RPMI7951 (cell line): ENCODE data around the gene AGAP2. TPM values are rescaled to one million over a fixed set of nuclear protein-coding genes. Genes with fewer than 3 reads are reported as not detected.

Experiments used
- DNase-seq: peaks from one replicate; pipeline ENCODE4 v3.0.0-alpha.2; 2012; ENCODE audit warnings: low read depth
- total RNA-seq: library from RNA; depleted of rRNA; stranded (reverse); fragments of >200 nt; shearing (Covaris generic); gene quantifications from 2 replicates; pipeline ENCODE4 v1.2.3, GENCODE V29; 2014

The AGAP2 gene
- total RNA-seq, 1 experiment from 2014 or later: 0.72 TPM

DNA sequence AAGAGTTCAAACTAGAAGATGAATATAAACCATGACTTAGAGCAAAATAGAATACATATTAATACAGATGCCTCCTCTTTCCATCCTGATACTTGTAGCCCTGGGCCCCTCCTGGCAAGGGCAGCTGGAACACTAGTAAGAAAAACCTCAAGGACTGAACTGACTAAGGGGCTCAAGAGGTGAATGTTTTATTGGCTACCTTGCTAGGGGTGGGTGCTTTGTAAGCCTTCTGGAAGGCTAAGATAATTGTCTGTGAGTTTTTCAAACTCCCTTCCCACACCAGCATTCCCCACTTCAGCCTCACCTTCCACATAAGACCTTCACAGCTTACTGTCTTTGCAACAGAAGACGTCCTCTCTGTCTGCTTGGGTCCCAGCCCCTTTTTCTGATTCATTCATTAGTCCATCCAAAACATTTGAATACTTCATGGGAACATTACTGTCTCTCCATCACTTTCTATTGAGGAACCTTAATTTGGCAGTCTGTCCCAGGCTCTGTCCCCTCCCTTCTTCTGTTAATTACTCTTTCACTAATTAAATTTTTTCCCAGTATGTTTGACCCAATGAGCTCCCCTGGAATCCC lies 15.3 kb upstream of the AGAP2 start:
- DNase-seq: no peak

DNA sequence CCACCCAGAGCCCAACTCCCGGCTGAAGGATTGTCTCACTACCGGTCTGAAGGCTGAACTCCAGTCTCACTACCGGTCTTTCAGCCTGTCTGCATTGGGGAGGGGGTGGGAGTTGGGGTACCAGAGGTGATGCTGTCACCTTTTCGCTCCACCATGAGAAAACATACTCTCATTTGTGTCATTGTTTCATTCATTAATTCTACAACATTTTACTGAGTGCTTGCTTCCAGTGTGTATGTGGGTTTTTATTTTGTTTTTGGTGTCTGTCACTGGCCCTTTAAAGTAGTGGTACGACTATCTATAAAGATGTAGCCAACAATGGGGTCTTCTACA lies 14.1 kb upstream of the AGAP2 start:
- DNase-seq: no peak

DNA sequence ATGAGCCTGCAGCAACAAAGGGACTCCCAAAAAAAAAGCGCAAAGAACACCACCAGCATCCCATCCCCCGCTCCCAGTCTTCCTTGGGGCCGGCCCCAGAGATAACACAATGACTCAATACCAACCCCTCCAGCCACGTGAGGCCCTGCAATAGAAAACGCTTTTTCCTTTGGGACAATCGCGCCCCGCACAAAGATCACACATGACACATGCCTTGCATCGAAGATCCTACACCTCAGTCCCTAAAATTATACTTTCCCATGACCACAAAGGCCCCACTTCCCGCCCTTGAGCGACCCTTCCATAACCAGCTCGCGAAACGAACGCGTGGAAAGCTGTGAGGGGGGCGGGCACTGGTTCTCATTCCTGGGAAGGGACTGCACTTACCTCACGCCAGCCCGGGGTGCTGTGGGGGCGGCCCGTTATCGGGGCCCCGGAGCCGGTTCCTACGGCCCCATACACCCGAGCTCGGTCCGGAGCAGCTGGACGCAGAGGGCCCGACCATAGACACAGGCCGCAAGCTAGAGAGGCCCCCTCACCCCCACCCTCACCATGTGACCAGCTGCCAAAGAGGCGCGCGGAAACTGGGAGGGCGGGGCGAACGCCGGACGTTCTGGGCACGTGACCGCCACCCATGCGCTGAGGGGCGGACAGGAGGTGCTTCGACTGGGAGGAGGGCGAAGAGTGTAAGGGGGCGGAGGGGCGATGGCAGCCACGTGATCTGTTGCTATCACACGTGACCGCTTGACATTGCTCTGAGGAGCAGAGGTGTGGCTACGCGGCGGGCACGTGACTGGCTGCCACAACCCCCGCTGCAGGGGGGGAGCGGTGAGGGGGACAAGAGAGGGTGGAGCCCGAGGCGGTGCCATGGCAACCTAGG lies 13.5 kb upstream of the AGAP2 start, which contains the start of gene CDK4:
TSS of gene CDK4 (minus strand) at position 523 of the 880 bp plus-strand sequence. CDS start 593 bp downstream, outside the sequence.
- peak; percentile 99 for DNase-seq

DNA sequence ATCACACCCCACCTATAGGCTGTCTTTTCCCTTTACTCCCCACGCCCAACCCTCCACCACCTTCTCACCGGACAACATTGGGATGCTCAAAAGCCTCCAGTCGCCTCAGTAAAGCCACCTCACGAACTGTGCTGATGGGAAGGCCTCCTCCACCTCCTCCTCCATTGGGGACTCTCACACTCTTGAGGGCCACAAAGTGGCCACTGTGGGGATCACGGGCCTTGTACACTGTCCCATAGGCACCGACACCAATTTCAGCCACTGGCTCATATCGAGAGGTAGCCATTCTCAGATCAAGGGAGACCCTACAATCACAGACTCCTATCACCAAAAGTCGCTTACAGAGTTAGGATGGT lies 12.9 kb upstream of the AGAP2 start:
- DNase-seq: no peak

DNA sequence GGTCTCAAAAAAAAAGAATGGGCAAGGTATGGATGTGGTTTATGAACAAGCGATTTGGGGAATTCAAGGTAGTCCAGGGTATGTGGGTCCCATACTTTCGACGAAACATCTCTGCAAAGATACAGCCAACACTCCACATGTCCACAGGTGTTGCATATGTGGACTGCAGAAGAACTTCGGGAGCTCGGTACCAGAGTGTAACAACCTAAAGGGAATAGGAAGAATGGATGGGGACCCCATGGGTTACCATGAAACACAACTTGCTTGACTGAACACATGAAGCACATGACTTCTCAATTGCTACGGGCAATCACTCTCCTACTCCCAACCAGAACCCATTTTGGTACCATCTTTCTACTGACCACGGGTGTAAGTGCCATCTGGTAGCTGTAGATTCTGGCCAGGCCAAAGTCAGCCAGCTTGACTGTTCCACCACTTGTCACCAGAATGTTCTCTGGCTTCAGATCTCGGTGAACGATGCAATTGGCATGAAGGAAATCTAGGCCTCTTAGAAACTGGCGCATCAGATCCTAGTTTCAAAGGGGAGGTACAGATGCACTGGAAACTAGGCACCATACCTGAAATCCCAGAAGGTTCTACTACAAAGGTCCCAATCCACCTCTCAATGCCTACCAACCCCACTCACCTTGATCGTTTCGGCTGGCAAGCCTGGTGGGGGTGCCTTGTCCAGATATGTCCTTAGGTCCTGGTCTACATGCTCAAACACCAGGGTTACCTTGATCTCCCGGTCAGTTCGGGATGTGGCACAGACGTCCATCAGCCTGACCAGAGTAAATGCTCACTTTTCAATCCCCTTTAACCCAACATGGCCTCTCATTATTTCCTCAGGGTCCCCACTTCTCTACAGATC lies 12.3 kb upstream of the AGAP2 start:
- DNase-seq: no peak

DNA sequence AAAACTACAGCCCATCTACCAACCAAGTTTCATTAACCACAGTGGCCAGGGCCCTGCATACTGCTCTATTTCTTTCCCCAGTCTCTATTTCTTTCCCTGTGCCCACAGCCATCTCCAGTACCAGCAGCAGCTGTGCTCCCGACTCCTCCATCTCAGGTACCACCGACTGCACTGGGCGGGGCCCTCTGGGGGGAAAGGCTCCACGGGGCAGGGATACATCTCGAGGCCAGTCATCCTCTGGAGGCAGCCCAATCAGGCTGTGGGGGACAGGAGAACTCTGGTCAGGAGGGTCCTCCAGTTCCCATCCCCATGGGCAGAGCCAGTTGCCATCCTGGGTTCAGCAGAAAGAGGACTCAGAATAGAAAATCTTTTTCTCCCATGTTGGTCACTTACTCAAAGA lies 10.5 kb upstream of the AGAP2 start:
- no peak for DNase-seq

DNA sequence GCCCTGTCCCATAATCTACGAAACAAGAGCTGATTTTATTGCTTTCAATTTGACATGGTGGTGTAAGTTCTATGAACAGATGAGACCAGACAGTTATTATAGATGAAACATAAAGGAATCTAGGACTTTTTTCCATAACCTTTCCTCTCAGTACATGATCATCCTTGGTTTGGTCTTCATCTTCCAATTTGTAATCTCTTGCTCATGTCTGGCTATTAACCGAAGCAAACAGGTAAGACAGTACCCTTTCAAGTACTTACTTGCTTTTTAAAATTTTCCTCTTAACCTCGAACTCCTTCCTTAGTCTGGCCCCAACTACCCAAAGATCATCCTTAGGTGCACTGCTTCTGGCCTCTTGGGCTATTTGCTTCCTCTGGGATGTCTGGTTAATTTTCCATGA lies 7.5 kb upstream of the AGAP2 start:
- DNase-seq: no peak

DNA sequence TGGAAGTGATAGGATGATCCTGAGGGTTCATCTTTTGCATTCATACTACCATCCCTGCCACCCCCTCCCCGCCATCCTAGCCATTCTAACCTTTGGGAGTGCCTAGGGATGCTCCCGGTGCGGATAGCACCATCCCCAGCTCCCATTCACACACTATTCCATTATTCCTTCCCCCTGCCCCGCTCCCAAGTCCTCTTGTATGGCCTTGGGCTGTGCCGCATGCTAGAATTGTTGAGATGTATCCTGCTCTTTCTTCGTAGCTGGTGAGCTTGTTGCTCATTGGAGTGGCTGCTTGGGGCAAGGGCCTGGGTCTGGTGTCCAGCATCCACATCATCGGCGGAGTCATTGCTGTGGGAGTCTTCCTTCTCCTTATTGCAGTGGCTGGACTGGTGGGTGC lies 6.9 kb upstream of the AGAP2 start:
- DNase-seq: no peak

DNA sequence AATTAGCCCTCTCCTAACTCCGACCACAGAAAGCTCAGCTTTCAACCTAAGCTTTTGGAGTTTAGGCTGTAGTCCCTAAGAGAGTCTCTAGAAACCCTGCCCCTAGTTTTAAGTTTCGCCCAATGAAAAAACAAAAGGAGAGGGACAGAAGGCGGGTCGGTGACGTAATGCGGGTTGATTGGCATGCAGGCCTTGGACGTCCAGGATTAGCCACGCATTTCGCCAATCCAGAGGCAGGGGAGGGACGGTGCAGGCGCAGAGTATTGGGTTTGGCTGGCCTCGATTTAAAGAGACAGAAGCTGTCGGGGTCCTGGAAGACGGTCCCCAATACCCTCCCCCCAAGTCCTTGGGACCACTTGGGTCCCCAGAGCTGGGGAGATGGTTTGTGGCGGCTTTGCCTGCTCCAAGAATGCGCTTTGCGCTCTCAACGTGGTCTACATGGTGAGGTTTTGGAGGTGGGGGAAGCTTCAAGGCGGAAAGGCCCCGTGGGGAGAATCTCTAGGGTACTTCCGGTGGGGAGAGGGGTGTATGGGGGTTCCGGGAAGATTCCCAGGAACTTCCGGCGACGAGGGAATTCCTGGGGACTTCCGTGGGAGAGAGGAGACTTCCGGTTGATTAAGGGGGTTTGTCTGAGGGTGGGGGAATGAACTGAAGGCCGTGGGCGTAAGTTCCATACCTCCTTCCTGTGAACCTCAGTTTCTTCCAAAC lies 6.4 kb upstream of the AGAP2 start, which contains the start of gene TSPAN31:
TSS of gene TSPAN31 (plus strand) at position 263 of the 708 bp plus-strand sequence. CDS start at position 379, 116 bp downstream.
- peak; percentile 98 for DNase-seq

DNA sequence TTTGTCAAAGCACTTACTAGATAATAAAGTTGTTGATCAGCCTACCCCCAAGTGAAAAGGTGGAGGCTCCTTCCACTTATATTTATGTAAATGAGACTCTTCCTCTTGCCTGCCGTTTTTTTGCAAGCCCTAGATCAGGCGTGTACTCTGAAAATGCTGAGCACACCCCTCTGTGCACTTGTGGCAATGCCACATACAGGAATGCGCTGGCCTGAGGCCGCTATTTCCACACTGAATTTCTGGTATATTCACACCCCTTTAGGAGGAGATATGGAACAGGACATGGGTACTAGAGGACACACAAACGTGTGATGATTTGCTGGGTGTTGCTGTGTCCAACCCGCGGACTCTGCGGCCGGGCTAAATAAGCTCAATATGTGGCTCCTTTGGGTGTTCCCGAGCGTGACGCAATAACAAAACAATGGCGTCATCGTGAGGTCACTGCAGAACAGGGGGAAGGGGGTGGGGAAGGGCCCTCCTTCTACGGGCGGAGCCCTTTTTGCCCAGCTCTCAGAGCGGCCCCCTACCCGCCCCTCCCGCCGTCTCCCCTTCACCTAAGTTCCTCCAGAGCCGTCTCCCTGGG lies 5.7 kb upstream of the AGAP2 start:
- DNase-seq: no peak

DNA sequence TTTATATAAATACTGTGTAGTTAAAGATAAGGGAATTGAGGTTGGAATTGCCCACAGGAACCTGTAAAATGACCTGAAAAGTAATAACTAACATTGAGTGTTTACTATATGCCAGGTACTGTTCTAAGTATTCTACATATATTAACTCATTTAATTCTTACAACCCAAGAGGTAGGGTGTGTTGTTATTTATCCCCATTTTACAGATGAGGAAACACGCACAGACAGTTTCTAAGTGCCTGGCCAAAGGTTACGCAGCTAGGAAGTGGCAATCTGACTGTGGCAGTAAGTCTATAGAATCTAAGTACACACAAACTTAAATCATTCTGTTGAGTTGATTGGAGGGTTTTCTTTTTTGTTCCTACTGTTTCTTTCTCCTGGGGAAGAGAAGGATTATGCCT lies 5.2 kb upstream of the AGAP2 start:
- DNase-seq: no peak

DNA sequence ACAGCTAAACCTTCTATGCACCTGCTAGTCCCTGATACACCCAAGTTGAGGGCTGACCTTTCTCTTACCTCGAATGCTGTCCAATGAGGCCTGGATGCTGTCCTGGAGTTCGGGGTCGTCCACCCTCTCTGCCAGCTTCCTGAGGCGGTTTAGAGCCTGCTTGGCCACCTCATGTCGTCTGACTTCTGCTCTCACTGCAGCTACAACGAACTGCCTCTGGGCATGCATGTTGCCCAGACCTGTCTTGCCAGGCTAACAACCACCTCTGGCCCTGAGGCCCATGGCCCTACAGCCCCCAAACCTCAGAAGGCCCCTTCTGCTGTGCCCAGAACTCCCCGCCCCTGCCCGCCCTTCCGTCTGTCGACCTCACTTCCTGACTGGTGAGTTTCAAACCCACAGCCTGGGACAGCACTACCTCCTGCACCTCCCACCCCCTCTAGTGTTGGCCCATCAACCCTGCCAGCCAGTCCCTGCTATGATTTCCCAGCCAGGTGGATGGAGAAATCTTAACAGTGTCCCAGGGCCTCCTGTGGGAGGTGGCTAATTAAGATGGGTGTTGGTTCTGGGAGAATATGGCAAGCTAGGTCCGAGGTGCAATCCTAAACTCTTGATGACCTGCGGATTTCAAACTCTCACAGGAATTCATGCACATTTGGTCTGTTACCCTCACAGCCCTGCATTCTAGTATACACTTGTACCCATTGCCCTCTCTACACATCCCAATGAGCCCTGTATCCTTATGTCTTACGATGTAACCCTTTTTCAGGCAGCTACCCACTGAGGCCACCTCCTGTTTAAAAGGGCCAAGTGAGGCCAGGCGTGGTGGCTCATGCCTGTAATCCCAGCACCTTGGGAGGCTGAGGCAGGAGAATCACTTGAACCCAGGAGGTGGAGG lies 3.5 kb upstream of the AGAP2 start:
- DNase-seq: no peak

DNA sequence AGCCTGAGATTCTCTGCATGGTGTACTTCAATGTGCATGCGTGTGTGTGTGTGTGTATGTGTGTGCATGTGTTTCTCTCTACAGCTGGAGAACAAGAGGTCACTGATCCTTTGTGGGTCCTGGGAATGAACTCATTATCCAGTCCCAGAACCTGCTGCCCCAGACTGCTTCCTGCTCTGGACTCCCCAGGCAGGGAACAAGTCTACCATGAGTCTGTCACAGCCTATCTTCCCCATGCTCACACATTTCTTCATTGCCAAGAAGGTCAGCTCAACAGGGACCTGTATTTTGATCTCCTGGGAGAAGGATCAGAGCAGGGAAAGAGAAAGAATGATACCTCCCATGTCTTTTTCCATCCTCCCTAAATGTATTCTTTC lies 2.9 kb upstream of the AGAP2 start:
- DNase-seq: no peak

DNA sequence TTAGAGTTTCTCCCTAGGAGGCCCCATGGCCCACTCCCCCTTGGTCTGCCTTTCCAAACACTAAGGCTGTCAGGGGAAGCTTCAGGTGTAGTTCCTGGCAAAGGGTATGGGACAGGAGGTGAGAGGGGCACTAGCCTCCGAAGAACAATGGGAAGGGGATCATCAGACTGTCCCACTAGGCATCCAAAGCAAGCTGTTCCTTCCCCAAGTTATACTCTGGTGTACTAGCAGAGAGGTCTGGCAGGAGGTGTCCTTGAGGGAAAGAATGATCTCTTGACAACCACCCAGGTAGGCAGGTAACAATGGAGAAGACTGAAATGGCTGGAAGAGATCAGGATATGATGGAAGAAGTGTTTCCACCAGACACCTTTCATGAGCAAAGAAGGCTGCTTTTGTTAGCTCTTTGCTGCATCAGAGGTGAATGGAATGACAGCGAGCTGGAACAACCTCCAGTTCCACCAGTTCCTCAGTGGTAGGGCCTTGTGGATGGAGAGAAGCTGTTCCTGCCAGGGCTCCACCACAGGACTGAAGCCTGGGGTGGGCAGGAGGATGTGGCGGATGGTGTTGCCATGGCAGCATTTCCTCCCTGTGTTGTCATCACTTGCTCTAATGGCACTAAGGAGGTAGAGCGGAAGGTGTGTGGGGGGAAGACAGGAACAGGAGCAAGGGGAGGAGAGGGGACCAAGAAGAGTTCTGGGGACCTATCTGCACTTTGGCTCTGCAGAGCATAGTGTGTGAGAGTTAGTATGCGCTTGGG lies 2.3 kb upstream of the AGAP2 start:
- DNase-seq: no peak

DNA sequence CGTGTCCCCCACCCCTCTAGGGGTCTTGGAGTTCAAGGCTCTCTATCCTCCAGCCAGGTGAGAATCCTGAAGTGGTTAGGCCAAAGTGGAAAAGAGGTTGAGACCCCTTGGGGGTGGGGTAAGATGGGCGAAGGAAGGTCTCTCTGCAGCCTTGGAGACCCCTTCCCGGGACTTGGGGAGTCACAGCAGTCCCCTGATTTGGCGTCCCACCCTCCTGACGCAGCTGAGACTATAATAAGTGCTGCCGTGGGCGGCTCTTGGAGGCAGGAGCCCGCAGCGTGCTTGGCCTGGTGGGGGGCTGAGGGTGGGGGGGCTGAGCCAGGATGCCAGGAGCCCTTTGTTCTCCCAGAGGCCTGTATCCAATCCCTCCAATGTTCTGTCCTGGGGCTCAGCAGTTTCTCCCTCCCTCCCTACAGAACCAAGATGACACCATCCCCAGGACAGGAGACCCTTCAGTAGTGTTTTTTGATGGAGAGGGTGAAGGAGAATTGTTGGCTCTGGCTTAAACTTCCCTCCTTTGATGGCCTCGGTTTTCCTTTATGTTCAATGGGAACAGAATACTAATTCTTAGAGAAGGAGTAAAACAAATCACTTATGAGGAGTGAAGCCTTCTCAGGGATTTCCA lies 1.5 kb upstream of the AGAP2 start:
- no peak for DNase-seq

DNA sequence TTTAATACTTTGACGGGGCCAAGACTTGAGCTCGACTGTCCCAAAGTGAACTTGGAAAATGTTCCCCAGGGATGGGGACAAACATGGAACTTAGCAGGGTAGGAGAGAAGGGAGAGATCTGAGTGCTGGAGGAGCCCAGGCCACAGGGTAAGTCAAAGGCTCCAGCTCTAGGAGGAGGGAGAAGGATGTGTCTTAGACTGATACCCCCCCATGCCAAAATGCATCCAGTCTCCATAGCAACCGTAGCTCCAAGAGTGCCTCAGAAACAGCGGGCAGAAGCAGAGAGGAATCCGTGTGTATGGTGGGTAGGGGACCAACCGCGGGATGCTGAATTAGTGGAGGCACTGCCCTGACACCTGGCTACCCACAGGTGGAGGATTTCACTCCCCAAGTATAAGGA lies 845 bp upstream of the AGAP2 start:
- DNase-seq: no peak

DNA sequence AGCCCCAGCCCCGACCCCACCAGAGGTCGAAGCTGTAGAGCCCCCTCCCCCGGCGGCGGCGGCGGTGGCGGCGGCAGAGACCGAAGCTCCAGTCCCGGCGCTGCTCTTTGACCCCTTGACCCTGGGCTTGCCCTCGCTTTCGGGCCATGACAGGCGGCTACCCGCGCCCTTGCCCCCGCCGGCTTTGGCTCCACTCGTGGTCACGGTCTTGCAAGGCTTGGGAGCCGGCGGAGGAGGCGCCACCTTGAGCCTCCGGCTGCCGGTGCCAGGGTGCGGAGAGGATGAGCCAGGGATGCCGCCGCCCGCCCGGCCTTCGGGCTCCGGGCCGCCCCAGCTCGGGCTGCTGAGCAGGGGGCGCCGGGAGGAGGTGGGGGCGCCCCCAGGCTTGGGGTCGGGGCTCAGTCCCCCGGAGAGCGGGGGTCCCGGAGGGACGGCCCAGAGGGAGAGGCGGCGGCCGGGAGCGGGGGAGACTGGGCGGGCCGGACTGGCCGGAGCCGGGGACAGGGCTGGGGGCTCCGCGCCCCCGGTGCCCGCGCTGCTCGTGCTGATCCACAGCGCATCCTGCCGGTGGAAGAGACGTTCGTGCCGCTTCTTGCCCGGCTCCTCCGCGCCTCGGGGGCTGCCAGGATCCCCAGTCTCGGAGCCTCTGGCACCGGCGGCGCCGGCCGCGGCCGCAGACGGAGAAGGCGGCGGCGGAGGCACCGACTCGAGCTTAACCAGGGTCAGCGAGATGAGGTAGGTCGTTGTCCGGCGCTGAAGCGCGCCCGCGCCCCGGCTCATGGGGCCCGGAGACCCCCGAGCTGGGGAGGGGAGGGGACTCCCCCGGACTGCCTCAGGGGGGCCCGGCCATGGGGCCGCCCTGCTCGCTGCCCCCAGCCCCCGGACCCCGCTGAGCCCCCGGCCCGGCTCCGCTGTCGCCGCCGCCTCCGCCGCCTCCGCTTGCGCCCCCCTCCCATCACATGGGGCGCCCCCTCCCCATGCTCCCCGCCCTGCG lies 778 bp downstream of the AGAP2 start:
- DNase-seq: no peak
